ENCODE results near the gene SIGLEC8. TPM values are rescaled to one million over a fixed set of nuclear protein-coding genes. Genes with fewer than 3 reads are reported as not detected.
"Not testable (repeated sequence)": the region's sequence is repeated elsewhere in the genome, so short reads cannot be mapped to it uniquely, and the experiment has no call there.

The SIGLEC8 gene
- total RNA-seq, result not detected

GRCh38 chr19:51458051-51458645 lies at the start of gene SIGLEC8:
Gene SIGLEC8 (minus strand): TSS chr19:51458454. CDS start chr19:51458387, 67 bp downstream.
- no peak for DNase-seq
- Mint-ChIP-seq H3K4me1 (ENCODE audit: low read depth) (peaks cover 3% of the 10 kb centered on the region), H3K4me3 (no peak within 1 kb of the TSS), H3K36me3 (ENCODE audit: insufficient read depth) (no peaks in the 10 kb centered on the region), H3K9me3 (no peaks in the 10 kb centered on the region), H3K27me3 (ENCODE audit: low read depth) (peaks cover 25% of the 10 kb centered on the region)
- ATAC-seq, result no peak

- no peak overlapping the region for H3K4me3 Mint-ChIP-seq
- H3K4me1 Mint-ChIP-seq (ENCODE audit: low read depth), result no peaks in the 10 kb centered on the region
- H3K27me3 Mint-ChIP-seq (ENCODE audit: low read depth), result peaks cover 9% of the 10 kb centered on the region
- H3K9me3 Mint-ChIP-seq, result peaks cover 8% of the 10 kb centered on the region
- DNase-seq, result no peak
- no peak for ATAC-seq
- H3K36me3 Mint-ChIP-seq (ENCODE audit: insufficient read depth), result no peaks in the 10 kb centered on the region
Observed at GRCh38 chr19:51507640-51508058, 49.4 kb upstream of the SIGLEC8 start.

- Mint-ChIP-seq H3K36me3 (ENCODE audit: insufficient read depth) (no peaks in the 10 kb centered on the region), H3K4me3 (no peak overlapping the region), H3K27me3 (ENCODE audit: low read depth) (peaks cover 10% of the 10 kb centered on the region), H3K4me1 (ENCODE audit: low read depth) (no peaks in the 10 kb centered on the region), H3K9me3 (peaks cover 8% of the 10 kb centered on the region)
- DNase-seq (no peak), ATAC-seq (no peak)
Observed at GRCh38 chr19:51507192-51507591, 48.9 kb upstream of the SIGLEC8 start.

GRCh38 chr19:51505904-51506303 lies 47.6 kb upstream of the SIGLEC8 start:
- Mint-ChIP-seq H3K9me3 (peaks cover 8% of the 10 kb centered on the region), H3K4me1 (ENCODE audit: low read depth) (peaks cover 9% of the 10 kb centered on the region), H3K36me3 (ENCODE audit: insufficient read depth) (no peaks in the 10 kb centered on the region), H3K27me3 (ENCODE audit: low read depth) (peaks cover 13% of the 10 kb centered on the region), H3K4me3 (no peak overlapping the region)
- ATAC-seq (no peak), DNase-seq (no peak)

- H3K36me3 Mint-ChIP-seq (ENCODE audit: insufficient read depth), result no peaks in the 10 kb centered on the region
- DNase-seq (no peak), ATAC-seq (no peak)
- H3K4me1 Mint-ChIP-seq (ENCODE audit: low read depth), result peaks cover 9% of the 10 kb centered on the region
- H3K4me3 Mint-ChIP-seq, result no peak overlapping the region
- peaks cover 8% of the 10 kb centered on the region for H3K9me3 Mint-ChIP-seq
- H3K27me3 Mint-ChIP-seq (ENCODE audit: low read depth), result peaks cover 8% of the 10 kb centered on the region
Observed at GRCh38 chr19:51503896-51504295, 45.6 kb upstream of the SIGLEC8 start.

- DNase-seq (no peak), ATAC-seq (no peak)
- Mint-ChIP-seq H3K9me3 (peaks cover 8% of the 10 kb centered on the region), H3K4me3 (no peak overlapping the region), H3K4me1 (ENCODE audit: low read depth) (peaks cover 10% of the 10 kb centered on the region), H3K36me3 (ENCODE audit: insufficient read depth) (no peaks in the 10 kb centered on the region), H3K27me3 (ENCODE audit: low read depth) (peaks cover 6% of the 10 kb centered on the region)
Observed at GRCh38 chr19:51503286-51503817, 45.1 kb upstream of the SIGLEC8 start.

GRCh38 chr19:51501594-51502263 lies 43.5 kb upstream of the SIGLEC8 start, which contains the start of gene SIGLEC12:
Gene SIGLEC12 (minus strand): TSS chr19:51501800. CDS start chr19:51501733, 67 bp downstream.
- Mint-ChIP-seq H3K27me3 (ENCODE audit: low read depth) (peaks cover 6% of the 10 kb centered on the region), H3K9me3 (peaks cover 8% of the 10 kb centered on the region), H3K4me1 (ENCODE audit: low read depth) (peaks cover 10% of the 10 kb centered on the region), H3K4me3 (peak within 1 kb of the TSS; percentile 20), H3K36me3 (ENCODE audit: insufficient read depth) (no peaks in the 10 kb centered on the region)
- DNase-seq (no peak), ATAC-seq (peak; percentile 43 to 62)

- not testable (repeated sequence) for H3K9me3 Mint-ChIP-seq; H3K36me3 Mint-ChIP-seq (ENCODE audit: insufficient read depth); H3K4me3 Mint-ChIP-seq; DNase-seq; H3K27me3 Mint-ChIP-seq (ENCODE audit: low read depth); ATAC-seq
- H3K4me1 Mint-ChIP-seq (ENCODE audit: low read depth), result peaks cover 10% of the 10 kb centered on the region
Observed at GRCh38 chr19:51500931-51501330, 42.7 kb upstream of the SIGLEC8 start.

GRCh38 chr19:51497666-51498065 lies 39.4 kb upstream of the SIGLEC8 start:
- H3K9me3 Mint-ChIP-seq, result no peaks in the 10 kb centered on the region
- no peak overlapping the region for H3K4me3 Mint-ChIP-seq
- peaks cover 10% of the 10 kb centered on the region for H3K4me1 Mint-ChIP-seq (ENCODE audit: low read depth)
- peaks cover 12% of the 10 kb centered on the region for H3K27me3 Mint-ChIP-seq (ENCODE audit: low read depth)
- ATAC-seq (no peak), DNase-seq (no peak)
- H3K36me3 Mint-ChIP-seq (ENCODE audit: insufficient read depth), result no peaks in the 10 kb centered on the region

GRCh38 chr19:51493776-51494175 lies 35.5 kb upstream of the SIGLEC8 start:
- peaks cover 10% of the 10 kb centered on the region for H3K4me1 Mint-ChIP-seq (ENCODE audit: low read depth)
- H3K36me3 Mint-ChIP-seq (ENCODE audit: insufficient read depth), result no peaks in the 10 kb centered on the region
- no peak for DNase-seq
- no peak overlapping the region for H3K4me3 Mint-ChIP-seq
- H3K27me3 Mint-ChIP-seq (ENCODE audit: low read depth), result peaks cover 11% of the 10 kb centered on the region
- no peaks in the 10 kb centered on the region for H3K9me3 Mint-ChIP-seq
- ATAC-seq, result no peak

GRCh38 chr19:51491586-51491985 lies 33.3 kb upstream of the SIGLEC8 start:
- H3K27me3 Mint-ChIP-seq (ENCODE audit: low read depth), result peaks cover 9% of the 10 kb centered on the region
- peaks cover 3% of the 10 kb centered on the region for H3K9me3 Mint-ChIP-seq

GRCh38 chr19:51490676-51491075 lies 32.4 kb upstream of the SIGLEC8 start:
- no peak for ATAC-seq
- H3K27me3 Mint-ChIP-seq (ENCODE audit: low read depth), result peaks cover 10% of the 10 kb centered on the region
- H3K36me3 Mint-ChIP-seq (ENCODE audit: insufficient read depth), result no peaks in the 10 kb centered on the region
- DNase-seq, result no peak
- peaks cover 7% of the 10 kb centered on the region for H3K9me3 Mint-ChIP-seq
- peaks cover 16% of the 10 kb centered on the region for H3K4me1 Mint-ChIP-seq (ENCODE audit: low read depth)
- H3K4me3 Mint-ChIP-seq, result no peak overlapping the region

More at GRCh38 chr19:51491586-51491985, 33.3 kb upstream of the SIGLEC8 start:
- no peak for ATAC-seq
- H3K4me1 Mint-ChIP-seq (ENCODE audit: low read depth), result peaks cover 16% of the 10 kb centered on the region
- no peak for DNase-seq
- no peak overlapping the region for H3K4me3 Mint-ChIP-seq
- H3K36me3 Mint-ChIP-seq (ENCODE audit: insufficient read depth), result no peaks in the 10 kb centered on the region

GRCh38 chr19:51489113-51489512 lies 30.9 kb upstream of the SIGLEC8 start:
- Mint-ChIP-seq H3K9me3 (peaks cover 7% of the 10 kb centered on the region), H3K27me3 (ENCODE audit: low read depth) (peaks cover 18% of the 10 kb centered on the region), H3K4me1 (ENCODE audit: low read depth) (peaks cover 16% of the 10 kb centered on the region), H3K36me3 (ENCODE audit: insufficient read depth) (no peaks in the 10 kb centered on the region), H3K4me3 (peak overlapping the region; percentile 16)
- ATAC-seq (peak; percentile 89 to 91), DNase-seq (no peak)

GRCh38 chr19:51488491-51488890 lies 30.2 kb upstream of the SIGLEC8 start:
- ATAC-seq (no peak), DNase-seq (no peak)
- Mint-ChIP-seq H3K9me3 (peaks cover 7% of the 10 kb centered on the region), H3K36me3 (ENCODE audit: insufficient read depth) (no peaks in the 10 kb centered on the region), H3K27me3 (ENCODE audit: low read depth) (peaks cover 18% of the 10 kb centered on the region), H3K4me1 (ENCODE audit: low read depth) (peaks cover 16% of the 10 kb centered on the region), H3K4me3 (no peak overlapping the region)

Data from activated T-cell treated with anti-CD3 and anti-CD28 coated beads, Interleukin-2, amount 50 U/mL, for 4 hours (primary cell).